ENCODE data around the gene MAD1L1. TPM values are rescaled to one million over a fixed set of nuclear protein-coding genes. Genes with fewer than 3 reads are reported as not detected.
A peak's percentile ranks its signal among the peaks of the same experiment; 100 is the strongest.

MAD1L1 gene
- total and polyA plus RNA-seq, 10 donors, result 47.3 to 118 (median 68.2) TPM

GRCh38 chr7:2010101-2010500 is 222.6 kb downstream of the MAD1L1 start:
- peak; percentile 58 for DNase-seq
- Histone ChIP-seq H3K9me3 (no peaks in the 10 kb centered on the region), H3K4me3 (no peak overlapping the region), H3K4me1 (peaks cover 0 to 28% (median 11%) of the 10 kb centered on the region in 6 donors), H3K27me3 (replicated peaks in 1 of 7) (no peaks in the 10 kb centered on the region), H3K27ac (no peak overlapping the region), H3K36me3 (peaks cover 0 to 50% (median 12%) of the 10 kb centered on the region in 6 donors)
- intact Hi-C loops (cut with DNase I; ENCODE audit: low total_unique reads), result no loop called here
- WGBS, 5 donors, result 80 to 88% (median 86%) methylated on average over 17 of the region's 17 CpGs
- TF ChIP-seq CTCF (IDR thresholded peaks at IDR 0.05 in 8 of 11, conservative IDR thresholded peaks at IDR 0.05 in 3 of 11) (no peak), POLR2AphosphoS5 (IDR thresholded peaks at IDR 0.05) (no peak), POLR2A (IDR thresholded peaks at IDR 0.05) (no peak)

GRCh38 chr7:2009541-2010001 is 223.2 kb downstream of the MAD1L1 start:
- Histone ChIP-seq H3K27ac (peak overlapping the region in 1 of 8 donors; percentile 0), H3K27me3 (replicated peaks in 1 of 7) (no peaks in the 10 kb centered on the region), H3K36me3 (peaks cover 0 to 51% (median 11%) of the 10 kb centered on the region in 6 donors), H3K4me1 (peaks cover 0 to 28% (median 11%) of the 10 kb centered on the region in 6 donors), H3K9me3 (no peaks in the 10 kb centered on the region), H3K4me3 (no peak overlapping the region)
- DNase-seq, result peak; percentile 74
- intact Hi-C loops (cut with DNase I; ENCODE audit: low total_unique reads), result no loop called here
- WGBS, 5 donors, result 75 to 85% (median 82%) methylated on average over 11 to 16 of the region's 16 CpGs
- TF ChIP-seq POLR2A (IDR thresholded peaks at IDR 0.05) (no peak), CTCF (IDR thresholded peaks at IDR 0.05 in 8 of 11, conservative IDR thresholded peaks at IDR 0.05 in 3 of 11) (no peak), POLR2AphosphoS5 (IDR thresholded peaks at IDR 0.05) (no peak)

- H3K36me3 ChIP-seq, result peaks cover 0 to 51% (median 10%) of the 10 kb centered on the region in 6 donors
- no peak overlapping the region for H3K4me3 ChIP-seq
- no peaks in the 10 kb centered on the region for H3K9me3 ChIP-seq
- no peaks in the 10 kb centered on the region for H3K27me3 ChIP-seq (replicated peaks in 1 of 7)
- DNase-seq, result no peak
- WGBS, 5 donors, result 80 to 88% (median 84%) methylated on average over 11 to 25 of the region's 25 CpGs
- peak overlapping the region in 1 of 8 donors; percentile 0 for H3K27ac ChIP-seq
- TF ChIP-seq POLR2A (IDR thresholded peaks at IDR 0.05) (no peak), POLR2AphosphoS5 (IDR thresholded peaks at IDR 0.05) (no peak), CTCF (IDR thresholded peaks at IDR 0.05 in 8 of 11, conservative IDR thresholded peaks at IDR 0.05 in 3 of 11) (no peak)
- intact Hi-C loops (cut with DNase I; ENCODE audit: low total_unique reads), result no loop called here
- peaks cover 0 to 28% (median 11%) of the 10 kb centered on the region in 6 donors for H3K4me1 ChIP-seq
Observed at GRCh38 chr7:2008936-2009540, 223.7 kb downstream of the MAD1L1 start.

GRCh38 chr7:2008101-2008935 is 224.4 kb downstream of the MAD1L1 start:
- Histone ChIP-seq H3K36me3 (peaks cover 0 to 51% (median 6%) of the 10 kb centered on the region in 6 donors), H3K4me1 (peaks cover 0 to 28% (median 11%) of the 10 kb centered on the region in 6 donors), H3K27ac (no peak overlapping the region), H3K27me3 (replicated peaks in 1 of 7) (no peaks in the 10 kb centered on the region), H3K9me3 (no peaks in the 10 kb centered on the region), H3K4me3 (no peak overlapping the region)
- intact Hi-C loops (cut with DNase I; ENCODE audit: low total_unique reads), result no loop called here
- WGBS, 5 donors, result 77 to 91% (median 87%) methylated on average over 12 to 28 of the region's 28 CpGs
- DNase-seq, result peak; percentile 68
- TF ChIP-seq CTCF (IDR thresholded peaks at IDR 0.05 in 8 of 11, conservative IDR thresholded peaks at IDR 0.05 in 3 of 11) (no peak), POLR2A (IDR thresholded peaks at IDR 0.05) (no peak), POLR2AphosphoS5 (IDR thresholded peaks at IDR 0.05) (no peak)
